Heart right ventricle (tissue), 16 donors: ENCODE measurements around the gene CEP57L1. TPM values are rescaled to one million over a fixed set of nuclear protein-coding genes. Genes with fewer than 3 reads are reported as not detected.

Experiments used
- ATAC-seq, 8 donors: fragments of 200-7000 bp; cut with Tn5 transposase; one replicate each; pipeline ENCODE4 v1.9.1; 2020; ENCODE audit warnings: mild to moderate bottlenecking in 8 of 8, moderate library complexity in 8 of 8, moderate number of reproducible peaks in 1 of 8
- DNase-seq, 2 donors: peaks; one replicate each; pipeline ENCODE4 v3.0.0-alpha.2; 2020
- H3K27ac ChIP-seq, 10 donors: fragments of 200-600 bp; sonication (generic) in 2 of 10; one replicate each; pipeline versions ENCODE4 v1.5.0 to v1.8.0; 2020 to 2022; ENCODE audit warnings: mild to moderate bottlenecking in 3 of 10
- H3K27me3 ChIP-seq, 7 donors: fragments of 200-600 bp; one replicate each; pipeline ENCODE4 v1.8.0; 2021 to 2022; ENCODE audit warnings: mild to moderate bottlenecking in 2 of 7
- H3K36me3 ChIP-seq, 9 donors: fragments of 200-600 bp; sonication (generic) in 1 of 9; one replicate each; pipeline versions ENCODE4 v1.5.0 to v1.8.0; 2020 to 2022; ENCODE audit warnings: mild to moderate bottlenecking in 2 of 9
- H3K4me1 ChIP-seq, 9 donors: fragments of 200-600 bp; sonication (generic) in 1 of 9; one replicate each; pipeline versions ENCODE4 v1.5.0 to v1.8.0; 2020 to 2022; ENCODE audit warnings: mild to moderate bottlenecking in 4 of 9
- H3K4me3 ChIP-seq, 10 donors: fragments of 200-600 bp; sonication (generic) in 2 of 10; one replicate each; pipeline versions ENCODE4 v1.5.0 to v1.8.0; 2020 to 2022; ENCODE audit warnings: mild to moderate bottlenecking in 7 of 10, moderate library complexity in 2 of 10
- H3K9me3 ChIP-seq, 11 donors: fragments of 200-600 bp in 10 of 11; sonication (generic) in 2 of 11; one replicate each; pipeline versions ENCODE4 v1.5.0 to v1.8.0; 2013 to 2022; ENCODE audit warnings: mild to moderate bottlenecking in 2 of 11, control low read depth in 1 of 11, moderate library complexity in 1 of 11
- CTCF ChIP-seq, 9 donors: fragments of 200-600 bp; sonication (generic) in 2 of 9; IDR thresholded peaks; one replicate each; pipeline versions ENCODE4 v1.5.0 to v1.8.0; 2021 to 2022; ENCODE audit warnings: antibody characterized with exemption in 9 of 9, mild to moderate bottlenecking in 5 of 9, moderate library complexity in 1 of 9
- WGBS, 2 donors: extraction: QIAGEN DNeasy Blood & Tissue Kit; methylation state at CpG; one replicate each; pipeline ENCODE4 v1.1.7; 2013; ENCODE audit warnings: inconsistent platforms in 1 of 2; 5-methylcytosine and 5-hydroxymethylcytosine counted together
- intact Hi-C, 10 donors: fragments of 100-400 bp; cut with DNase I; formaldehyde crosslinking; loops; one replicate each; pipeline versions ENCODE4 v1.11.1 to v1.14.2; 2022
- polyA plus RNA-seq, 2 donors: library from polyadenylated mRNA; stranded (reverse); fragments of 200-250 nt; gene quantifications; one replicate each; pipeline ENCODE4 v1.2.3, GENCODE V29; 2013
- total RNA-seq, 10 donors: library from RNA; stranded (reverse); fragmentation: NEBNext Ultra II Directional in 3 of 10; extraction: Animal tissue kit (Norgen Biotek cat#: 25700) in 3 of 10; gene quantifications; one replicate each; pipeline versions ENCODE4 v1.2.1 to v1.2.4, GENCODE V29; 2021 to 2023
- donor health status: Arrhythmogenic right ventricular cardiomyopathy.
- donor health status: ischemic (EF 13 %, LVEDD 7.1; RV severe dilation, severe dysfunction).
- donor health status: healthy with polysubstance abuse.
- donor health status: DM: no; HTN: yes; CAD: no.
- donor health status: DM: no; HTN: no; CAD: no.
- donor health status: ischemic (EF 25% LVEDD 6.9; RV normal size, moderate dysfunction).
- donor health status: ischemic (EF 25% LVEDD 5.7; RV mildly dilated, moderate dysfunction).
- donor health status: healthy.
- donor health status: DM: yes; HTN: yes; CAD: no.
- donor health status: Ischemic cardiomyopathy.
- donor health status: ischemic (EF 35%, LVEDD 5.7; RV mildly dilated, moderate dysfunction).
- donor health status: nonischemic (EF 11% LVEDD 7.7; RV severe dilation, severe dysfunction).
- donor health status: DM: yes; HTN: yes; CAD: no.
- donor health status: PGD.
- donor health status: ischemic (EF 29% LVEDD 5.4; RV normal size, mild dysfunction).
- donor health status: nonischemic (EF 23%, LVEDD 6.1; RV moderate dilation, normal function).

Gene CEP57L1
- total and polyA plus RNA-seq, 12 donors = 4.2 to 17.4 (median 9.6) TPM

DNA sequence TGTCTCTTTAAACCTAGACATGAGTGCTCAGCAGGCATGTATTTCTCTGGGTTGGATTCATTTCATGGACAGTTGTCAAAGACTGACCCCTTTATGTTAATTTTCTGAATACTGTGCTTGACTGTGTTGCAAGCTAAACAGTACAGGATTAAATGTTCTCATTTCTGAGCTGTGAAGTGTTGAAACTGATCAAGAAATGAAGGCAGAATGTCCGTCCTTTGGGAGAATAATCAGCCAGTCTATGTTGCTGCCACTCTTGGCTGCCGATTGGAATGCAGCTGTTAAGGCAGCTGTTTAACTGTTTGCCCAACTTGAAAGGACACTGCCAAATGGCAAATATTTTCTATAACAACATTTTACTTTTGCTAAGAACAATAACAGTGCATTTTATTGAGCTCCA is 87.3 kb downstream of the CEP57L1 start:
- no peak for TF ChIP-seq CTCF (IDR thresholded peaks at IDR 0.05)
- peaks cover 0 to 7% (median 0%) of the 10 kb centered on the region in 9 donors for H3K4me1 ChIP-seq
- H3K9me3 ChIP-seq = peaks cover 0 to 5% (median 0%) of the 10 kb centered on the region in 11 donors
- ATAC-seq = peak in 3 of 8 donors; percentile 39 to 70 (median 47)
- H3K27me3 ChIP-seq = peaks cover 0 to 17% (median 0%) of the 10 kb centered on the region in 7 donors
- H3K27ac ChIP-seq = no peak overlapping the region
- H3K36me3 ChIP-seq = no peaks in the 10 kb centered on the region
- DNase-seq = no peak
- 18 to 27% methylated on average over 2 of the region's 2 CpGs for WGBS, 2 donors
- H3K4me3 ChIP-seq = no peak overlapping the region
- intact Hi-C loops = loop anchor here in 2 of 10 donors (5.0 to 10.0 kb wide), 2 partner anchors 112 to 200 kb away; partner anchors contain the start of gene CD164 (in 1 of the 2)

- Histone ChIP-seq H3K4me1 (peaks cover 0 to 7% (median 0%) of the 10 kb centered on the region in 9 donors), H3K4me3 (no peak overlapping the region), H3K36me3 (no peaks in the 10 kb centered on the region), H3K27me3 (peaks cover 0 to 16% (median 0%) of the 10 kb centered on the region in 7 donors), H3K9me3 (peaks cover 0 to 5% (median 0%) of the 10 kb centered on the region in 11 donors), H3K27ac (no peak overlapping the region)
- TF ChIP-seq CTCF (IDR thresholded peaks at IDR 0.05) = no peak
- 11 to 35% methylated on average over 2 of the region's 2 CpGs for WGBS, 2 donors
- DNase-seq (no peak), ATAC-seq (no peak)
- intact Hi-C loops = loop anchor here in 2 of 10 donors (5.0 to 10.0 kb wide), 2 partner anchors 112 to 199 kb away; partner anchors contain the start of gene CD164 (in 1 of the 2)
These were observed 87.9 kb downstream of the CEP57L1 start for GRCh38 chr6:109183109-109183650.

- 64 to 76% methylated on average over 3 of the region's 3 CpGs for WGBS, 2 donors
- intact Hi-C loops = loop anchor here in 4 of 10 donors (5.0 to 10.0 kb wide), 2 partner anchors 110 to 198 kb away; partner anchors contain the start of gene CD164 (in 3 of the 4)
- TF ChIP-seq CTCF (IDR thresholded peaks at IDR 0.05) = no peak
- Histone ChIP-seq H3K4me3 (no peak overlapping the region), H3K27me3 (peaks cover 0 to 13% (median 0%) of the 10 kb centered on the region in 7 donors), H3K27ac (no peak overlapping the region), H3K4me1 (peaks cover 0 to 7% (median 0%) of the 10 kb centered on the region in 9 donors), H3K36me3 (no peaks in the 10 kb centered on the region), H3K9me3 (no peaks in the 10 kb centered on the region)
- no peak for ATAC-seq
- DNase-seq = no peak
These were observed 89.3 kb downstream of the CEP57L1 start for GRCh38 chr6:109184638-109185037.

DNA sequence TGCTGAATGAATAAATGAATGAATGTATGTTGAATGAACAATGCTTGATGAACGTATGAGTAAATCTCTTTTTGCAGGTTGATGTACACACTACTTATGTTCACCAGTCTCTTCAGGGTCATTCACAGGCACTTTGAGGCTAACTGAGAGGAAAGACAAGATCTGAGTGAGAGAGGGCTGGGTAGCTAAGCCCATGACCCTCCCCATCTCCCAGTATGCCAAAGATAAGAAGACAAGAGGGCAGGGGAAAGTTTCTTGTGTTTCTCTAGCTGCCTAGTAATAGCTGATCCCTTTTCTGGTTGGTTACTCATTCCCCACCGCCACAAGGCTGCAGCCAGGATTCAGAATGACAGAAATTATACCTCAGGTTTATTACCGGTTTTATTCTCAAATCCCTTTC is 90.7 kb downstream of the CEP57L1 start:
- ATAC-seq = no peak
- 47 to 65% methylated on average over 3 of the region's 3 CpGs for WGBS, 2 donors
- intact Hi-C loops = loop anchor here in 4 of 10 donors (2.0 to 10.0 kb wide), 3 partner anchors 109 to 197 kb away; partner anchors contain the start of gene CD164 (in 4 of the 4)

More for the DNA sequence above, 90.7 kb downstream of the CEP57L1 start:
- Histone ChIP-seq H3K36me3 (no peaks in the 10 kb centered on the region), H3K9me3 (peaks cover 0 to 5% (median 0%) of the 10 kb centered on the region in 11 donors), H3K27ac (no peak overlapping the region), H3K27me3 (peaks cover 0 to 13% (median 0%) of the 10 kb centered on the region in 7 donors), H3K4me3 (no peak overlapping the region), H3K4me1 (peaks cover 0 to 7% (median 0%) of the 10 kb centered on the region in 9 donors)
- TF ChIP-seq CTCF (IDR thresholded peaks at IDR 0.05) = no peak
- no peak for DNase-seq
